Body of pancreas (tissue), 4 donors: Measurements from ENCODE around the gene ZNF664.

Experiments
- CTCF ChIP-seq, 7 experiments: fragments of 450-650 bp in 4 of 7; fragments of 200-600 bp in 3 of 7; sonication (generic) in 3 of 7; IDR thresholded peaks; one replicate each; pipeline ENCODE4 v1.5.1; 2016 to 2019; ENCODE audit warnings: antibody characterized with exemption in 7 of 7
- POLR2A ChIP-seq, 3 donors: fragments of 450-650 bp; IDR thresholded peaks; one replicate each; pipeline ENCODE4 v1.6.1; 2016; ENCODE audit warnings: antibody characterized with exemption in 3 of 3, mild to moderate bottlenecking in 2 of 3

- TF ChIP-seq CTCF (IDR thresholded peaks at IDR 0.05) = no peak
- TF ChIP-seq POLR2A (IDR thresholded peaks at IDR 0.05) = no peak
Observed at GRCh38 chr12:124046456-124046740, 73.4 kb downstream of the ZNF664 start.
